22Rv1 (cell line): Measurements from ENCODE around the gene GREM2.

Source experiments
- CTCF ChIP-seq: fragments of 450-650 bp; IDR thresholded peaks from 2 replicates; pipeline ENCODE4 v1.5.1; 2017; ENCODE audit warnings: mild to moderate bottlenecking
- ZFX ChIP-seq: fragments of 450-650 bp; IDR thresholded peaks from 2 replicates; pipeline ENCODE4 v1.6.1; 2017; ENCODE audit warnings: antibody characterized with exemption, borderline replicate concordance

GRCh38 chr1:240517891-240518290 is 94.1 kb downstream of the GREM2 start:
- TF ChIP-seq CTCF, result no peak
- no peak for TF ChIP-seq ZFX
